ENCODE results near the gene BET1. TPM values are rescaled to one million over a fixed set of nuclear protein-coding genes. Genes with fewer than 3 reads are reported as not detected.

Gene BET1
- total and polyA plus RNA-seq, 2 of the 8 experiments (the other 6 are each of a cell fraction or from before 2014, with no cell fraction given) = 20.6 to 31.7 TPM

DNA sequence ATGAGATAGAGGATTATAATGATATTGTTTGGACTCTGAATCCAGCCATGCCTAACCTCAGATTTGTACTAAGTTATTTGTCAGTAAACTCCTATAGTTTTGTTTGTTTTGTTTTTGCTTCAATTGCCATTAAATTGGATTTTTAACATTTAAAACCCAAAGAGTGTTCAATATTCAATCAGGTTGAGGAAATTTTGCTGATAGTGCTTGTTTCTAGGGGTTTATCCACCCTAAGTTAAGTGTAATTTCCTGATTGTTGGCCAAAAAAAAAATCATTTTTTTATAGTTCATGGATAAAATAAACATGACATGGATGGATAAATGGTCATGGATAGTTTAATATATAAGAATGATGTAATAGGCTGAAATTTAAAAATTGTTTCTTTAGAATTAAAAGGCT lies 11.4 kb upstream of the BET1 start:
- Histone ChIP-seq H2AFZ (ENCODE audit: low read length) (no peak overlapping the region), H3K23ac (ENCODE audit: insufficient read length) (no peak overlapping the region), H3K36me3 (ENCODE audit: control insufficient read depth in 2 of 4, insufficient read depth in 4 of 4, low read length in 3 of 4) (no peaks in the 10 kb centered on the region), H2BK5ac (ENCODE audit: low read depth, low read length) (no peak overlapping the region), H3K23me2 (ENCODE audit: low read depth, low read length) (no peaks in the 10 kb centered on the region), H2BK12ac (ENCODE audit: low read depth, low read length) (no peak overlapping the region), H3K4ac (replicated peaks; ENCODE audit: insufficient read length, low read depth, low read length) (no peak overlapping the region), H3K4me2 (ENCODE audit: insufficient read depth in 1 of 2, low read depth in 2 of 2, low read length in 2 of 2) (no peak overlapping the region), H3K56ac (replicated peaks; ENCODE audit: insufficient read length, low read depth, low read length) (no peak overlapping the region), H3K9ac (replicated peaks in 1 of 4; ENCODE audit: extremely low read depth in 1 of 4, low read depth in 3 of 4, low read length in 3 of 4) (no peak overlapping the region), H3K79me1 (ENCODE audit: low read depth, low read length) (no peaks in the 10 kb centered on the region), H4K20me1 (replicated peaks in 1 of 2; ENCODE audit: control insufficient read depth in 1 of 2, insufficient read depth in 2 of 2, low read length in 2 of 2) (no peaks in the 10 kb centered on the region), H4K5ac (ENCODE audit: insufficient read length, low read depth, low read length) (no peak overlapping the region), H3K14ac (ENCODE audit: insufficient read length) (no peak overlapping the region), H3K4me3 (ENCODE audit: extremely low read depth in 1 of 4, insufficient read depth in 2 of 4, low read depth in 3 of 4, low read length in 4 of 4) (no peak overlapping the region), H3K27ac (ENCODE audit: low read depth, low read length) (no peak overlapping the region), H3K9me3 (ENCODE audit: insufficient read depth in 2 of 2, low read depth in 1 of 2, low read length in 1 of 2) (no peaks in the 10 kb centered on the region), H3K4me1 (replicated peaks in 1 of 4; ENCODE audit: control insufficient read depth in 3 of 4, insufficient read depth in 4 of 4, low read length in 3 of 4) (no peaks in the 10 kb centered on the region), H4K8ac (ENCODE audit: extremely low read depth, insufficient read depth, low read length) (no peak overlapping the region), H3K27me3 (replicated peaks in 1 of 4; ENCODE audit: control insufficient read depth in 3 of 4, extremely low read depth in 1 of 4, insufficient read depth in 3 of 4, low read length in 3 of 4) (no peaks in the 10 kb centered on the region), H2BK20ac (ENCODE audit: low read length) (no peak overlapping the region), H2BK15ac (ENCODE audit: low read length) (no peak overlapping the region), H2BK120ac (replicated peaks; ENCODE audit: low read depth, low read length) (no peak overlapping the region), H3K18ac (ENCODE audit: extremely low read depth, low read length) (no peak overlapping the region), H2AK5ac (ENCODE audit: low read depth, low read length) (no peak overlapping the region), H3K79me2 (ENCODE audit: control insufficient read depth in 1 of 2, insufficient read depth in 2 of 2, low read length in 2 of 2) (no peaks in the 10 kb centered on the region), H4K91ac (replicated peaks; ENCODE audit: insufficient read length, low read length) (no peak overlapping the region)
- FAIRE-seq (no peak), DNase-seq (ENCODE audit: low read depth in 1 of 2, low spot score in 2 of 2) (no peak)
- no peak for TF ChIP-seq SIX5 (IDR thresholded peaks at IDR 0.05; ENCODE audit: low read depth, low read length)
- TF ChIP-seq HDAC2 (IDR thresholded peaks at IDR 0.05; ENCODE audit: borderline replicate concordance in 1 of 2, low read depth in 2 of 2, low read length in 2 of 2) = no peak
- no peak for TF ChIP-seq TBP (IDR thresholded peaks at IDR 0.05; ENCODE audit: low read depth, low read length)
- no peak for TF ChIP-seq TAF1 (IDR thresholded peaks at IDR 0.05; ENCODE audit: low read depth, low read length)
- no peak for TF ChIP-seq SAP30 (IDR thresholded peaks at IDR 0.05; ENCODE audit: insufficient read depth, insufficient replicate concordance, low read length)
- TF ChIP-seq CREB1 (IDR thresholded peaks at IDR 0.05) = no peak
- TF ChIP-seq, protein P1, sequence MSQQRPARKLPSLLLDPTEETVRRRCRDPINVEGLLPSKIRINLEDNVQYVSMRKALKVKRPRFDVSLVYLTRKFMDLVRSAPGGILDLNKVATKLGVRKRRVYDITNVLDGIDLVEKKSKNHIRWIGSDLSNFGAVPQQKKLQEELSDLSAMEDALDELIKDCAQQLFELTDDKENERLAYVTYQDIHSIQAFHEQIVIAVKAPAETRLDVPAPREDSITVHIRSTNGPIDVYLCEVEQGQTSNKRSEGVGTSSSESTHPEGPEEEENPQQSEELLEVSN (IDR thresholded peaks at IDR 0.05) = no peak
- no peak for TF ChIP-seq CBX8 (IDR thresholded peaks at IDR 0.05; ENCODE audit: borderline replicate concordance, low read depth, low read length)
- no peak for TF ChIP-seq ZNF274 (IDR thresholded peaks at IDR 0.05; ENCODE audit: borderline replicate concordance, extremely low read depth, low read length)
- TF ChIP-seq, protein P2, sequence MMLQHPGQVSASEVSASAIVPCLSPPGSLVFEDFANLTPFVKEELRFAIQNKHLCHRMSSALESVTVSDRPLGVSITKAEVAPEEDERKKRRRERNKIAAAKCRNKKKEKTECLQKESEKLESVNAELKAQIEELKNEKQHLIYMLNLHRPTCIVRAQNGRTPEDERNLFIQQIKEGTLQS (IDR thresholded peaks at IDR 0.05; ENCODE audit: insufficient read depth, low read depth, low read length) = no peak
- TF ChIP-seq ASH2L (IDR thresholded peaks at IDR 0.05; ENCODE audit: low read length) = no peak
- TF ChIP-seq BRCA1 (IDR thresholded peaks at IDR 0.05; ENCODE audit: low read depth, low read length) = no peak
- ChIA-PET POLR2A (ENCODE audit: partially characterized antibody) (no interaction called here), CTCF (ENCODE audit: partially characterized antibody) (no interaction called here)
